ENCODE data around the gene POMZP3. TPM values are rescaled to one million over a fixed set of nuclear protein-coding genes. Genes with fewer than 3 reads are reported as not detected.
A peak's percentile ranks its signal among the peaks of the same experiment; 100 is the strongest.
"Not testable (repeated sequence)": the region's sequence is repeated elsewhere in the genome, so short reads cannot be mapped to it uniquely, and the experiment has no call there.

Gene POMZP3
- total RNA-seq (2022): 8.9 and 10.6 TPM in 2 replicates
- Bru-seq, nascent RNA: percentile 58 among the genes with signal in this experiment
- BruChase-seq, experiment 1, labeled RNA remaining after a 6-hour chase: percentile 49 among the genes with signal in this experiment
- percentile 48 among the genes with signal in this experiment for BruChase-seq, experiment 2, labeled RNA remaining after a 2-hour chase
- long read RNA-seq, transcript POMZP3-202 (7 exons, 1,490 nt): major isoform, 5 of 10 reads
- long read RNA-seq, partial matches to known transcripts: 3 of 10 reads
- long read RNA-seq, other reads (novel, unspliced or antisense): 2 of 10 reads

GRCh38 chr7:76626989-76627642 is at the start of gene POMZP3:
Gene POMZP3, minus strand, starts transcription at chr7:76627279. Its CDS starts 1,215 bp downstream, at chr7:76626064.
- POLR2A ChIA-PET; intact Hi-C loops (cut with micrococcal nuclease): not testable (repeated sequence)

GRCh38 chr7:76675783-76676182 is 48.7 kb upstream of the POMZP3 start:
- BruUV-seq (replicated peaks); POLR2A ChIA-PET; H3K4me1 Mint-ChIP-seq (ENCODE audit: insufficient read depth, unreplicated experiment); H3K36me3 Mint-ChIP-seq (ENCODE audit: insufficient read depth, unreplicated experiment); intact Hi-C loops (cut with micrococcal nuclease); H3K27ac Mint-ChIP-seq (ENCODE audit: low read depth, unreplicated experiment); H3K4me3 Mint-ChIP-seq (ENCODE audit: unreplicated experiment); H3K9me3 Mint-ChIP-seq (ENCODE audit: unreplicated experiment); DNase-seq (ENCODE audit: unreplicated experiment); CTCF ChIA-PET: not testable (repeated sequence)
- H3K27me3 Mint-ChIP-seq (ENCODE audit: insufficient read depth, unreplicated experiment): peaks cover 41% of the 10 kb centered on the region

More at GRCh38 chr7:76626989-76627642, at the start of gene POMZP3:
- BruUV-seq (replicated peaks); H3K27me3 Mint-ChIP-seq (ENCODE audit: insufficient read depth, unreplicated experiment); H3K4me1 Mint-ChIP-seq (ENCODE audit: insufficient read depth, unreplicated experiment); H3K9me3 Mint-ChIP-seq (ENCODE audit: unreplicated experiment); CTCF ChIA-PET: not testable (repeated sequence)
- peak within 1 kb of the TSS; percentile 80 for H3K27ac Mint-ChIP-seq (ENCODE audit: low read depth, unreplicated experiment)
- H3K4me3 Mint-ChIP-seq (ENCODE audit: unreplicated experiment): peak within 1 kb of the TSS; percentile 75
- H3K36me3 Mint-ChIP-seq (ENCODE audit: insufficient read depth, unreplicated experiment): peaks cover 42% of the 10 kb centered on the region
- peak; percentile 20 for DNase-seq (ENCODE audit: unreplicated experiment)

GRCh38 chr7:76673346-76673745 is 46.3 kb upstream of the POMZP3 start:
- DNase-seq (ENCODE audit: unreplicated experiment); BruUV-seq (replicated peaks); H3K27ac Mint-ChIP-seq (ENCODE audit: low read depth, unreplicated experiment); POLR2A ChIA-PET; H3K4me1 Mint-ChIP-seq (ENCODE audit: insufficient read depth, unreplicated experiment); H3K9me3 Mint-ChIP-seq (ENCODE audit: unreplicated experiment); H3K36me3 Mint-ChIP-seq (ENCODE audit: insufficient read depth, unreplicated experiment); CTCF ChIA-PET; intact Hi-C loops (cut with micrococcal nuclease); H3K4me3 Mint-ChIP-seq (ENCODE audit: unreplicated experiment): not testable (repeated sequence)
- H3K27me3 Mint-ChIP-seq (ENCODE audit: insufficient read depth, unreplicated experiment): peaks cover 27% of the 10 kb centered on the region

GRCh38 chr7:76659212-76659611 is 32.1 kb upstream of the POMZP3 start:
- BruUV-seq (replicated peaks); CTCF ChIA-PET; H3K9me3 Mint-ChIP-seq (ENCODE audit: unreplicated experiment); H3K27ac Mint-ChIP-seq (ENCODE audit: low read depth, unreplicated experiment); POLR2A ChIA-PET; intact Hi-C loops (cut with micrococcal nuclease); H3K36me3 Mint-ChIP-seq (ENCODE audit: insufficient read depth, unreplicated experiment); H3K4me3 Mint-ChIP-seq (ENCODE audit: unreplicated experiment); DNase-seq (ENCODE audit: unreplicated experiment); H3K4me1 Mint-ChIP-seq (ENCODE audit: insufficient read depth, unreplicated experiment): not testable (repeated sequence)
- H3K27me3 Mint-ChIP-seq (ENCODE audit: insufficient read depth, unreplicated experiment): peaks cover 30% of the 10 kb centered on the region

- H3K27ac Mint-ChIP-seq (ENCODE audit: low read depth, unreplicated experiment); H3K9me3 Mint-ChIP-seq (ENCODE audit: unreplicated experiment); POLR2A ChIA-PET; H3K36me3 Mint-ChIP-seq (ENCODE audit: insufficient read depth, unreplicated experiment); intact Hi-C loops (cut with micrococcal nuclease); DNase-seq (ENCODE audit: unreplicated experiment); BruUV-seq (replicated peaks); H3K4me1 Mint-ChIP-seq (ENCODE audit: insufficient read depth, unreplicated experiment); CTCF ChIA-PET; H3K4me3 Mint-ChIP-seq (ENCODE audit: unreplicated experiment): not testable (repeated sequence)
- peaks cover 40% of the 10 kb centered on the region for H3K27me3 Mint-ChIP-seq (ENCODE audit: insufficient read depth, unreplicated experiment)
Observed at GRCh38 chr7:76656425-76656824, 29.3 kb upstream of the POMZP3 start.

GRCh38 chr7:76642620-76643019 is 15.5 kb upstream of the POMZP3 start:
- H3K36me3 Mint-ChIP-seq (ENCODE audit: insufficient read depth, unreplicated experiment); POLR2A ChIA-PET; H3K4me3 Mint-ChIP-seq (ENCODE audit: unreplicated experiment); H3K9me3 Mint-ChIP-seq (ENCODE audit: unreplicated experiment); DNase-seq (ENCODE audit: unreplicated experiment); BruUV-seq (replicated peaks); intact Hi-C loops (cut with micrococcal nuclease); H3K27me3 Mint-ChIP-seq (ENCODE audit: insufficient read depth, unreplicated experiment); H3K4me1 Mint-ChIP-seq (ENCODE audit: insufficient read depth, unreplicated experiment); CTCF ChIA-PET; H3K27ac Mint-ChIP-seq (ENCODE audit: low read depth, unreplicated experiment): not testable (repeated sequence)

All from MCF 10A (cell line).